Measurements from ENCODE around the gene CPNE9.

- TF ChIP-seq CTCF (IDR thresholded peaks at IDR 0.05; ENCODE audit: insufficient read depth, low read length, poor library complexity, severe bottlenecking): no peak
- no peak for TF ChIP-seq EZH2phosphoT487 (conservative IDR thresholded peaks at IDR 0.05; ENCODE audit: low read length)
Observed at GRCh38 chr3:9676785-9677184, 26.8 kb upstream of the CPNE9 start.

All from SU-DHL-6 (cell line).